GM12878 (cell line): ENCODE measurements around the gene ZMIZ1. TPM values are rescaled to one million over a fixed set of nuclear protein-coding genes. Genes with fewer than 3 reads are reported as not detected.

ENCODE experiments used
- BCL11A ChIP-seq: IDR thresholded peaks from 2 replicates; pipeline ENCODE4 v1.6.1; 2011; ENCODE audit warnings: low read depth, low read length
- CBX5 ChIP-seq: sonication (generic); IDR thresholded peaks from 2 replicates; pipeline ENCODE4 v1.6.1; 2016; ENCODE audit warnings: low read depth, moderate library complexity, mild to moderate bottlenecking, inconsistent platforms
- EGR1 ChIP-seq, 2 experiments: IDR thresholded peaks; 1 replicate in 1 of 2; 2 replicates in 1 of 2; pipeline ENCODE4 v1.6.1; 2011 to 2012; ENCODE audit warnings: low read depth in 2 of 2, low read length in 2 of 2, borderline replicate concordance in 1 of 2, mild to moderate bottlenecking in 1 of 2, moderate library complexity in 1 of 2
- FOS ChIP-seq: IDR thresholded peaks from 3 replicates; pipeline ENCODE4 v1.6.1; 2011; ENCODE audit warnings: borderline replicate concordance; ENCODE audit not compliant: insufficient read length; ENCODE audit errors: extremely low read depth
- MTA2 ChIP-seq: fragments of 450-650 bp; IDR thresholded peaks from 2 replicates; pipeline ENCODE4 v1.6.1; 2016; ENCODE audit warnings: low read depth, mild to moderate bottlenecking, moderate library complexity
- POLR2AphosphoS2 ChIP-seq: IDR thresholded peaks from 2 replicates; pipeline ENCODE4 v1.6.1; 2011; ENCODE audit warnings: low read depth, mild to moderate bottlenecking, low read length, improper control_type of control experiment, moderate library complexity
- POLR2AphosphoS5 ChIP-seq: IDR thresholded peaks from 2 replicates; pipeline ENCODE4 v1.6.1; 2011; ENCODE audit warnings: mild to moderate bottlenecking, low read length, inconsistent platforms
- PRDM15 ChIP-seq: fragments of 450-650 bp; formaldehyde crosslinking; IDR thresholded peaks from 2 replicates; pipeline ENCODE4 v1.4.0; 2020; ENCODE audit warnings: mild to moderate bottlenecking, moderate library complexity
- RAD51 ChIP-seq: fragments of 450-650 bp; IDR thresholded peaks from 2 replicates; pipeline ENCODE4 v1.6.1; 2016; ENCODE audit warnings: moderate library complexity, mild to moderate bottlenecking, inconsistent platforms
- SMC3 ChIP-seq: IDR thresholded peaks from 2 replicates; pipeline ENCODE4 v1.6.1; 2011; ENCODE audit warnings: low read length, improper control_type of control experiment, borderline replicate concordance
- SREBF1 ChIP-seq: IDR thresholded peaks from 2 replicates; pipeline ENCODE4 v1.6.1; 2012; ENCODE audit warnings: mild to moderate bottlenecking, low read length
- SREBF2 ChIP-seq: IDR thresholded peaks from 2 replicates; pipeline ENCODE4 v1.6.1; 2012; ENCODE audit warnings: mild to moderate bottlenecking, low read length
- WRNIP1 ChIP-seq: IDR thresholded peaks from 2 replicates; pipeline ENCODE4 v1.6.1; 2011; ENCODE audit warnings: low read depth, low read length, improper control_type of control experiment, borderline replicate concordance
- YBX1 ChIP-seq: fragments of 450-650 bp; IDR thresholded peaks from 2 replicates; pipeline ENCODE4 v1.6.1; 2016; ENCODE audit warnings: antibody characterized with exemption
- ZNF687 ChIP-seq: fragments of 450-650 bp; IDR thresholded peaks from 2 replicates; pipeline ENCODE4 v1.6.1; 2017; ENCODE audit warnings: mild to moderate bottlenecking, moderate library complexity
- polyA plus RNA-seq, 11 experiments: library from polyadenylated mRNA; depleted of rRNA in 4 of 11; unstranded in 6 of 11; stranded (reverse) in 5 of 11; fragments of >200 nt; fragmentation: Nextera tagmentation in 4 of 11; fragmentation: Illumina TruSeq in 1 of 11; extraction: Ambion mirVana in 4 of 11; extraction: Trizol in 1 of 11; gene quantifications; 1 replicate in 1 of 11; 2 replicates in 10 of 11; pipeline versions ENCODE4 v1.2.1 to v1.2.3, GENCODE V29; 2011 to 2016; ENCODE audit warnings: inconsistent platforms in 2 of 11, missing spikeins in 2 of 11, low read depth in 1 of 11
- total RNA-seq, 4 experiments: library from RNA; depleted of rRNA in 3 of 4; stranded (reverse); fragments of >200 nt in 3 of 4; fragmentation: Illumina TruSeq in 1 of 4; extraction: Trizol in 1 of 4; gene quantifications; 2 replicates each; pipeline versions ENCODE4 v1.2.1 to v1.2.3, GENCODE V29; 2013 to 2021
- TF ChIP-seq, protein P1 (sequence below): IDR thresholded peaks from 2 replicates; pipeline ENCODE4 v1.6.1; 2012; ENCODE audit warnings: improper control_type of control experiment, low read depth, low read length; ENCODE audit not compliant: insufficient replicate concordance
- TF ChIP-seq, protein P2 (sequence below): IDR thresholded peaks from 2 replicates; pipeline ENCODE4 v1.6.1; 2012; ENCODE audit warnings: low read depth, low read length, improper control_type of control experiment

Gene ZMIZ1
- total and polyA plus RNA-seq, 10 of the 15 experiments (the other 5 are each of a cell fraction or from before 2014, with no cell fraction given) = 3.1 to 82.3 (median 14.9) TPM

GRCh38 chr10:79286318-79286951 is 217.7 kb downstream of the ZMIZ1 start (continued):
- TF ChIP-seq PRDM15 (CRISPR knock-in tag) = 0 out of 2 replicates have a peak, but pooled peaks have one; percentile 42
- TF ChIP-seq MTA2 = peak; percentile 92
- no peak for TF ChIP-seq FOS
- TF ChIP-seq, protein P1, sequence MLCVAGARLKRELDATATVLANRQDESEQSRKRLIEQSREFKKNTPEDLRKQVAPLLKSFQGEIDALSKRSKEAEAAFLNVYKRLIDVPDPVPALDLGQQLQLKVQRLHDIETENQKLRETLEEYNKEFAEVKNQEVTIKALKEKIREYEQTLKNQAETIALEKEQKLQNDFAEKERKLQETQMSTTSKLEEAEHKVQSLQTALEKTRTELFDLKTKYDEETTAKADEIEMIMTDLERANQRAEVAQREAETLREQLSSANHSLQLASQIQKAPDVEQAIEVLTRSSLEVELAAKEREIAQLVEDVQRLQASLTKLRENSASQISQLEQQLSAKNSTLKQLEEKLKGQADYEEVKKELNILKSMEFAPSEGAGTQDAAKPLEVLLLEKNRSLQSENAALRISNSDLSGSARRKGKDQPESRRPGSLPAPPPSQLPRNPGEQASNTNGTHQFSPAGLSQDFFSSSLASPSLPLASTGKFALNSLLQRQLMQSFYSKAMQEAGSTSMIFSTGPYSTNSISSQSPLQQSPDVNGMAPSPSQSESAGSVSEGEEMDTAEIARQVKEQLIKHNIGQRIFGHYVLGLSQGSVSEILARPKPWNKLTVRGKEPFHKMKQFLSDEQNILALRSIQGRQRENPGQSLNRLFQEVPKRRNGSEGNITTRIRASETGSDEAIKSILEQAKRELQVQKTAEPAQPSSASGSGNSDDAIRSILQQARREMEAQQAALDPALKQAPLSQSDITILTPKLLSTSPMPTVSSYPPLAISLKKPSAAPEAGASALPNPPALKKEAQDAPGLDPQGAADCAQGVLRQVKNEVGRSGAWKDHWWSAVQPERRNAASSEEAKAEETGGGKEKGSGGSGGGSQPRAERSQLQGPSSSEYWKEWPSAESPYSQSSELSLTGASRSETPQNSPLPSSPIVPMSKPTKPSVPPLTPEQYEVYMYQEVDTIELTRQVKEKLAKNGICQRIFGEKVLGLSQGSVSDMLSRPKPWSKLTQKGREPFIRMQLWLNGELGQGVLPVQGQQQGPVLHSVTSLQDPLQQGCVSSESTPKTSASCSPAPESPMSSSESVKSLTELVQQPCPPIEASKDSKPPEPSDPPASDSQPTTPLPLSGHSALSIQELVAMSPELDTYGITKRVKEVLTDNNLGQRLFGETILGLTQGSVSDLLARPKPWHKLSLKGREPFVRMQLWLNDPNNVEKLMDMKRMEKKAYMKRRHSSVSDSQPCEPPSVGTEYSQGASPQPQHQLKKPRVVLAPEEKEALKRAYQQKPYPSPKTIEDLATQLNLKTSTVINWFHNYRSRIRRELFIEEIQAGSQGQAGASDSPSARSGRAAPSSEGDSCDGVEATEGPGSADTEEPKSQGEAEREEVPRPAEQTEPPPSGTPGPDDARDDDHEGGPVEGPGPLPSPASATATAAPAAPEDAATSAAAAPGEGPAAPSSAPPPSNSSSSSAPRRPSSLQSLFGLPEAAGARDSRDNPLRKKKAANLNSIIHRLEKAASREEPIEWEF = peak; percentile 59
- TF ChIP-seq WRNIP1 = no peak
- TF ChIP-seq POLR2AphosphoS2 = peak; percentile 77; the same call in 1 of the 2 replicates
- no peak for TF ChIP-seq SREBF2
- no peak for TF ChIP-seq SREBF1
- TF ChIP-seq ZNF687 = peak; percentile 97
- peak; percentile 75 to 100 for TF ChIP-seq EGR1 (IDR thresholded peaks at IDR 0.05; ENCODE audit: borderline replicate concordance in 1 of 2, low read depth in 2 of 2, low read length in 2 of 2)
- peak; percentile 88; the same call in 1 of the 2 replicates for TF ChIP-seq POLR2AphosphoS5
- peak; percentile 60; the same call in 1 of the 2 replicates for TF ChIP-seq CBX5
- TF ChIP-seq YBX1 = no peak
- TF ChIP-seq, protein P2, sequence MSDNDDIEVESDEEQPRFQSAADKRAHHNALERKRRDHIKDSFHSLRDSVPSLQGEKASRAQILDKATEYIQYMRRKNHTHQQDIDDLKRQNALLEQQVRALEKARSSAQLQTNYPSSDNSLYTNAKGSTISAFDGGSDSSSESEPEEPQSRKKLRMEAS = peak; percentile 90
- peak; percentile 97 for TF ChIP-seq BCL11A
- TF ChIP-seq RAD51 = 0 out of 2 replicates have a peak, but pooled peaks have one; percentile 16
- TF ChIP-seq SMC3 = peak; percentile 2; the same call in 1 of the 2 replicates
